Measurements from ENCODE around the gene OGFOD3. TPM values are rescaled to one million over a fixed set of nuclear protein-coding genes. Genes with fewer than 3 reads are reported as not detected.

The OGFOD3 gene
- total and polyA plus RNA-seq, 12 donors = 17.9 to 131 (median 42.0) TPM

DNA sequence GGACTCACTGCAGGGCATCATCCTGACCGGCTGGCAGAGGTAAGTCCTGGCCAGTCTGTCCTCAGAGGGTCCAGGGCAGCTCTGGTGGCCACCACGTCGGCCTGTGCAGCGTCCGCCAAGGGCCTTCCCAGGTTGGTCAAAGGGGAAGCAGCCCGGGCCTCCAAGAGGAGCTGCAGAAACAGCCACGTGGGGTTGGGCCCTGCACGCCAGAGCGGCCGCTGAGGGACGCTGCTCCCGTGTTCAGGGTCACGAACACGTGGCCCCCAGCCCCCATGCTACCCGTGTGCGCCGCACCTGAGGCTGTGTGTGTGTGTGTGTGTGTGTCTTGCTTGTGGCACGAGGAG lies 18.9 kb upstream of the OGFOD3 start:
- DNase-seq = no peak
- Histone ChIP-seq H3K27ac (no peak overlapping the region), H3K4me3 (no peak overlapping the region), H3K4me1 (replicated peaks in 1 of 2) (no peaks in the 10 kb centered on the region), H3K27me3 (no peaks in the 10 kb centered on the region), H3K9me3 (replicated peaks in 1 of 3) (no peaks in the 10 kb centered on the region), H3K36me3 (replicated peaks in 1 of 2) (peaks cover 0 to 20% of the 10 kb centered on the region in 2 donors)
- TF ChIP-seq, protein P1, sequence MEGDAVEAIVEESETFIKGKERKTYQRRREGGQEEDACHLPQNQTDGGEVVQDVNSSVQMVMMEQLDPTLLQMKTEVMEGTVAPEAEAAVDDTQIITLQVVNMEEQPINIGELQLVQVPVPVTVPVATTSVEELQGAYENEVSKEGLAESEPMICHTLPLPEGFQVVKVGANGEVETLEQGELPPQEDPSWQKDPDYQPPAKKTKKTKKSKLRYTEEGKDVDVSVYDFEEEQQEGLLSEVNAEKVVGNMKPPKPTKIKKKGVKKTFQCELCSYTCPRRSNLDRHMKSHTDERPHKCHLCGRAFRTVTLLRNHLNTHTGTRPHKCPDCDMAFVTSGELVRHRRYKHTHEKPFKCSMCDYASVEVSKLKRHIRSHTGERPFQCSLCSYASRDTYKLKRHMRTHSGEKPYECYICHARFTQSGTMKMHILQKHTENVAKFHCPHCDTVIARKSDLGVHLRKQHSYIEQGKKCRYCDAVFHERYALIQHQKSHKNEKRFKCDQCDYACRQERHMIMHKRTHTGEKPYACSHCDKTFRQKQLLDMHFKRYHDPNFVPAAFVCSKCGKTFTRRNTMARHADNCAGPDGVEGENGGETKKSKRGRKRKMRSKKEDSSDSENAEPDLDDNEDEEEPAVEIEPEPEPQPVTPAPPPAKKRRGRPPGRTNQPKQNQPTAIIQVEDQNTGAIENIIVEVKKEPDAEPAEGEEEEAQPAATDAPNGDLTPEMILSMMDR (IDR thresholded peaks at IDR 0.05) = no peak
- no peak for TF ChIP-seq POLR2A (IDR thresholded peaks at IDR 0.05)
- intact Hi-C loops (cut with DNase I) = no loop called here
- 77 to 91% (median 86%) methylated on average over 8 to 18 of the region's 18 CpGs for WGBS, 4 donors

DNA sequence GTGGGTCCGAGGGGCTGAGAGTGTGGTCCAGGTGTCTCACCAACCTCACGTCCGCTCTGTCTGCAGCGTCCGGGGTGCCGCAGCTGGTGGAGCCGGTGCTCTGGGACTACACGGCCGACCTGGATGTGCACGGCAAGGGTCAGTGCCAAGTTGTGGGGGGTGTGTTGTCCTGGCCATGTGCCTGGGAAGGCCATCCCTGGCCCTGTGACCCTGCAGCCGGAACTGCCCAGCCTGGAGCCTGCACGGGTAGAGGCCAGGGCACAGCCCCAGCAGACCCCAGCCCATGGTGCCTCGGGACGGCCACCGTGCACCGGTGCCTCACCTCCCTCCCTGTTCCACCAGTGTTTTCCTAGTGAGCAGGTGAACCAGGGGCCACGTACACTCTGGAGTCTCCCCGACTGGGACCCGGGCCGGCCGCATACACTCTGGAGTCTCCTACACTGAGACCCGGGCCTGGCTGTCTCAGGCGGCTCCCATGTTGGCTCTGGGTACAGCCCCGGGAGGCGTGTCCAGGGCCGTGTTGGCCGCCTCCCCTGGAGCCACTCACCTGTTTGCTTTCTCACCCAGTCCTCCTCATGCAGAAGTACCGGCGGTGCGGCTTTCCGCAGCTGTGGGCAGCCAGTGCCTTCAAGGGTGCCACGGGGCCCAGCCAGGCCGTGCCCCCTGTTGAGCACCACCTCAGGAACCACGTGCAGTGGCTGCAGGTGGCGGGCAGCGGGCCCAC lies 18.4 kb upstream of the OGFOD3 start:
- TF ChIP-seq POLR2A (IDR thresholded peaks at IDR 0.05) = no peak
- TF ChIP-seq, protein P1 (IDR thresholded peaks at IDR 0.05) = no peak
- intact Hi-C loops (cut with DNase I) = no loop called here

DNA sequence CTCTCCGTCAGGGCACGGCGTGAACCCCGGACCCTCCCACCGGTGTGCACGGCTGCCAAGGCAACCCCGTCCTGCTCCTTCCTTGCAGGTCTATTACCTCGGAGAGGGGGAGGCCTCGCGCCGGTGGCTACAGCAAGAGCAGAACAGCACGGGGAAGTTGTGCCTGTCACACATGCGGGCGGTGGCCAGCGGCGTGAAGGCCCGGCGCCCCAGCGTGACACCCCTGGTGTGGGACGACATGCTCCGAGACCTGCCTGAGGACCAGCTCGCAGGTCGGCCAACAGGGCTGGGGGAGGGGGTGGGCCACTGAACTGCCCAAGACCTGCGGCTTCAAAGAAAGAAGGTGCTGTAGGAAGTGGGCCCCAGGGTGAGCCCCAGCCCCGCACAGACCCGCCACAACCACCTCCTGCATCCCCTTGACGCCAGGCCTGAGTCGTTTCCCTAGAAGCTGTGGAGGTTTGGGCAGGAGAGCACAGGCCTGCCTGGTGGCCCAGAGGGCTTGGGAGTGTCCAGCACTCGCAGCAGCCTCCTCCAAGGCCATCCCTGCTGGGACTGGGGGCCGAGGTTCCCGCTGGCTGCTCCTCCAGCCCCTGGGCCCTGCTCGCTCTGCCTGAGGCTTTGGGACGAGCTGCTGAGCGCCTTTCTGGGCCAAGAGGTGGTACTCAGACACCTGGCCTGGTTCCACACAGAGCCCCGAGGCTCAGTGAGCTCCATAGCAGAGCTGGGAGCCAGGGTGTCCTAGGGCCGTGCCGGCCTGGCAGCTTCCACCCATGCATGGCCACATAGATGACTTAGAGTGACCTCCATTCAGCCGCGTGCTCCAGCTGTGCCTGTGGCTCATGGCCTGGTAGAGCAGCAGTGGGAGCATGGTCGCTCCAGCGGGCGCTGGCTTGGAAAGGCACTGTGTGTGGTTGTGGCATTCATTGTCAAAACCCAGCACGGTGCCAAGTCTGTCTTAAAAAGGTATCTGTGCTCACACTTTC lies 17.5 kb upstream of the OGFOD3 start:
- no peak overlapping the region for H3K27ac ChIP-seq

More for the DNA sequence above, 18.4 kb upstream of the OGFOD3 start:
- Histone ChIP-seq H3K36me3 (replicated peaks in 1 of 2) (peaks cover 0 to 15% of the 10 kb centered on the region in 2 donors), H3K27ac (no peak overlapping the region), H3K4me3 (no peak overlapping the region), H3K27me3 (no peaks in the 10 kb centered on the region), H3K9me3 (replicated peaks in 1 of 3) (no peaks in the 10 kb centered on the region), H3K4me1 (replicated peaks in 1 of 2) (no peaks in the 10 kb centered on the region)
- WGBS, 4 donors = 85 to 100% (median 92%) methylated on average over 3 to 36 of the region's 36 CpGs
- DNase-seq = peak in 1 of 7 donors; percentile 52

DNA sequence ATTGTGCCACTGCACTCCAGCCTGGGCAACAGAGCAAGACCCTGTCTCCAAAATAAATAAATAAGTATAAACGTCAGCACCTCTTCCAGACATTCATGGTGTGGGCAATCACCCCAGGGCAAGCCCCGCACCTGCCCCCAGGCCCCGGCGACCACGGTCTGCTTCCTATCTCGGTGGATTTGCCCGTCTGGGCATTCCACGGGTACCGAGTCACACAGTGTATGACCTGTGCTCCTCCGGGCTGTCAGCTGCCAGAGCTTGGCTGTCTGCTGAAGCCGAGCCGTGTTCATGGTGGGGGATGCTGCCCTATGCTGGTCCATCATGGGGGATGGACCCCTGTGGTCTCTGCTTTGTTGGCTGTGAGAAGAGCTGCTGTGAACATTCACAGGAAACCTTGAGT lies 16.7 kb upstream of the OGFOD3 start:
- TF ChIP-seq, protein P1 (IDR thresholded peaks at IDR 0.05) = no peak
- TF ChIP-seq POLR2A (IDR thresholded peaks at IDR 0.05) = no peak
- DNase-seq = no peak
- no peaks in the 10 kb centered on the region for H3K4me1 ChIP-seq (replicated peaks in 1 of 2)
- intact Hi-C loops (cut with DNase I) = no loop called here
- H3K4me3 ChIP-seq = no peak overlapping the region
- H3K36me3 ChIP-seq (replicated peaks in 1 of 2) = peaks cover 0 to 15% of the 10 kb centered on the region in 2 donors
- WGBS, 4 donors = 81 to 92% (median 88%) methylated on average over 12 of the region's 12 CpGs
- H3K27me3 ChIP-seq = no peaks in the 10 kb centered on the region
- H3K9me3 ChIP-seq (replicated peaks in 1 of 3) = no peaks in the 10 kb centered on the region
- H3K27ac ChIP-seq = no peak overlapping the region

More for the DNA sequence above, 17.5 kb upstream of the OGFOD3 start:
- Histone ChIP-seq H3K36me3 (replicated peaks in 1 of 2) (peaks cover 0 to 15% of the 10 kb centered on the region in 2 donors), H3K9me3 (replicated peaks in 1 of 3) (no peaks in the 10 kb centered on the region), H3K4me1 (replicated peaks in 1 of 2) (no peaks in the 10 kb centered on the region), H3K27me3 (no peaks in the 10 kb centered on the region), H3K4me3 (no peak overlapping the region)
- WGBS, 4 donors = 81 to 92% (median 90%) methylated on average over 8 to 43 of the region's 43 CpGs
- no peak for DNase-seq
- intact Hi-C loops (cut with DNase I) = no loop called here
- TF ChIP-seq, protein P1 (IDR thresholded peaks at IDR 0.05) = no peak
- TF ChIP-seq POLR2A (IDR thresholded peaks at IDR 0.05) = no peak
